ENCODE measurements around the gene XYLT1. TPM values are rescaled to one million over a fixed set of nuclear protein-coding genes. Genes with fewer than 3 reads are reported as not detected.

XYLT1 gene
- total and polyA plus RNA-seq, 7 donors: 0.67 to 2.5 (median 1.7) TPM

GRCh38 chr16:17358355-17358754 is 112.4 kb downstream of the XYLT1 start:
- ATAC-seq (no peak), DNase-seq (no peak)
- H3K4me1 ChIP-seq: no peaks in the 10 kb centered on the region
- no peak for TF ChIP-seq CTCF (IDR thresholded peaks at IDR 0.05)
- no peak overlapping the region for H3K27ac ChIP-seq
- no peaks in the 10 kb centered on the region for H3K36me3 ChIP-seq (ENCODE audit: insufficient read depth in 1 of 2, low read depth in 1 of 2)
- H3K27me3 ChIP-seq (ENCODE audit: insufficient read depth in 3 of 3, low read length in 2 of 3): no peaks in the 10 kb centered on the region
- H3K4me3 ChIP-seq: no peak overlapping the region
- H3K9me3 ChIP-seq: no peaks in the 10 kb centered on the region
- 85 to 86% (median 86%) methylated on average over 8 of the region's 8 CpGs for WGBS, 3 donors
- intact Hi-C loops (cut with DNase I): no loop called here

- TF ChIP-seq CTCF (IDR thresholded peaks at IDR 0.05): no peak
- H3K4me1 ChIP-seq: no peaks in the 10 kb centered on the region
- WGBS, 3 donors: 91 to 97% (median 96%) methylated on average over 13 of the region's 13 CpGs
- no peaks in the 10 kb centered on the region for H3K36me3 ChIP-seq (ENCODE audit: insufficient read depth in 1 of 2, low read depth in 1 of 2)
- H3K27ac ChIP-seq: no peak overlapping the region
- no peaks in the 10 kb centered on the region for H3K9me3 ChIP-seq
- H3K27me3 ChIP-seq (ENCODE audit: insufficient read depth in 3 of 3, low read length in 2 of 3): no peaks in the 10 kb centered on the region
- no peak overlapping the region for H3K4me3 ChIP-seq
- intact Hi-C loops (cut with DNase I): no loop called here
- no peak for DNase-seq
- ATAC-seq: no peak
Observed at GRCh38 chr16:17357307-17358062, 113.3 kb downstream of the XYLT1 start.

GRCh38 chr16:17356243-17356933 is 114.4 kb downstream of the XYLT1 start:
- no peak for TF ChIP-seq CTCF (IDR thresholded peaks at IDR 0.05)
- intact Hi-C loops (cut with DNase I): no loop called here
- Histone ChIP-seq H3K9me3 (no peaks in the 10 kb centered on the region), H3K27me3 (ENCODE audit: insufficient read depth in 3 of 3, low read length in 2 of 3) (no peaks in the 10 kb centered on the region), H3K4me3 (no peak overlapping the region), H3K36me3 (ENCODE audit: insufficient read depth in 1 of 2, low read depth in 1 of 2) (no peaks in the 10 kb centered on the region), H3K4me1 (no peaks in the 10 kb centered on the region), H3K27ac (no peak overlapping the region)
- DNase-seq: no peak
- no peak for ATAC-seq
- WGBS, 3 donors: 77 to 82% (median 78%) methylated on average over 11 of the region's 11 CpGs

GRCh38 chr16:17354685-17355084 is 116.1 kb downstream of the XYLT1 start:
- intact Hi-C loops (cut with DNase I): no loop called here
- Histone ChIP-seq H3K9me3 (no peaks in the 10 kb centered on the region), H3K4me1 (no peaks in the 10 kb centered on the region), H3K4me3 (no peak overlapping the region), H3K27me3 (ENCODE audit: insufficient read depth in 3 of 3, low read length in 2 of 3) (no peaks in the 10 kb centered on the region), H3K27ac (no peak overlapping the region), H3K36me3 (ENCODE audit: insufficient read depth in 1 of 2, low read depth in 1 of 2) (no peaks in the 10 kb centered on the region)
- TF ChIP-seq CTCF (IDR thresholded peaks at IDR 0.05): no peak
- ATAC-seq (no peak), DNase-seq (no peak)
- WGBS, 3 donors: 36 to 54% (median 44%) methylated on average over 4 of the region's 4 CpGs

All from psoas muscle (tissue), 8 donors.